Spleen (tissue), 7 donors: ENCODE results near the gene KRTAP10-1.

Experiments
- POLR2A ChIP-seq, 3 donors: fragments of 450-650 bp; IDR thresholded peaks; one replicate each; pipeline ENCODE4 v1.5.1; 2017; ENCODE audit warnings: antibody characterized with exemption in 3 of 3, mild to moderate bottlenecking in 1 of 3
- POLR2AphosphoS5 ChIP-seq, 3 donors: sonication (generic); formaldehyde crosslinking; IDR thresholded peaks; one replicate each; pipeline ENCODE4 v1.5.1; 2017; ENCODE audit warnings: antibody characterized with exemption in 3 of 3
- TF ChIP-seq, protein P1 (sequence below), 11 experiments: fragments of 200-600 bp in 7 of 11; fragments of 450-650 bp in 4 of 11; sonication (generic) in 4 of 11; IDR thresholded peaks in 8 of 11; conservative IDR thresholded peaks in 3 of 11; 1 replicate in 7 of 11; 2 replicates in 4 of 11; pipeline versions ENCODE4 v1.4.0 to v1.8.0; 2016 to 2021; ENCODE audit warnings: antibody characterized with exemption in 11 of 11, inconsistent platforms in 4 of 11, mild to moderate bottlenecking in 1 of 11
- donor health status: DM: no; HTN: no; CAD: no; lungs with moderate emphysema.
- donor health status: DM: no; HTN: no; CAD: no.
- donor health status: DM: no; HTN: no; CAD: no.

DNA sequence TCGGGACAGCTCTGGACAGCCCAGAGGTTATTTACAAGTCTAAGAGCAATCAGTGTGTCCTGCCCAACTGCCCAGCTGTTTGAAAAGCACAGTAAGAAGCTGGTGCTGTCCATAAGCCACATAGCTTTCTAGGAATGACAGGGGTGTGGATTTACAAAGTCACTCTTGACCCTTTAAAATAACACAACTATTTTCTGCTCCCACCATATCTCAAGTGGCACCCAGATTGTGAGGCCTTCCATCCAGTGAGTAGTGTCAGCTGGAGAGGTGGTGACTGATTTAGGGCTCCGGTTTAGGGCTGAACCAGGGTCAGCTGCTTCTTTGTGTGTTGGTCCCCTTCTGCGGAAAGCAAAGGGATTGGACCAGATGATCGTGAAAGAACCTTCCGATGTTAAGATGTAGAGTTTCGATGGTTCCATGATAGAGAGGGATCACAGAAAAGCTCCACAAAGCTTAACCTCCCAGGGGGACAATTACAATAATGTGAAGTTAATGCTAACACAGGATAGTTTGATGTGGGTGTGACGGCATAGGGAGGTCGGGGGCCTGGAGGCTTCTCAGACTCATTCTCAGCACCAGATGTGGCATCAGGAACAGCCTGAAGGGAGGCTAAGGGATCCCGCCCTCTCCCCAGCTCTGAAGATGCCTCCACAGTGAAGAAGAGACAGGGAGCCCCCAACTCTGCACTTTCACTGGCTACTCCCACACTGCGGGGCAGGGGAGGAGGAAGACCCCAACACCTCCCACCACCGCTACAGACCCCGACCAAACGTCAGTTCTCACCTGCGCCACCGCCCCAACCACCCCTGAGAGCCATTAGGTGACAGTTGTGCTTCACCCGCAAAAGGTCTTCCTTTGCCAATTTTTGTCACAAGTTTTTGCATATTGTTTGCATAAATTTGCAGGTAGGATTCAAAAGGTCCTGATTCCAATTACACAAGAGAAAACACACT, 44.1 kb downstream of the KRTAP10-1 start:
- TF ChIP-seq, protein P1, sequence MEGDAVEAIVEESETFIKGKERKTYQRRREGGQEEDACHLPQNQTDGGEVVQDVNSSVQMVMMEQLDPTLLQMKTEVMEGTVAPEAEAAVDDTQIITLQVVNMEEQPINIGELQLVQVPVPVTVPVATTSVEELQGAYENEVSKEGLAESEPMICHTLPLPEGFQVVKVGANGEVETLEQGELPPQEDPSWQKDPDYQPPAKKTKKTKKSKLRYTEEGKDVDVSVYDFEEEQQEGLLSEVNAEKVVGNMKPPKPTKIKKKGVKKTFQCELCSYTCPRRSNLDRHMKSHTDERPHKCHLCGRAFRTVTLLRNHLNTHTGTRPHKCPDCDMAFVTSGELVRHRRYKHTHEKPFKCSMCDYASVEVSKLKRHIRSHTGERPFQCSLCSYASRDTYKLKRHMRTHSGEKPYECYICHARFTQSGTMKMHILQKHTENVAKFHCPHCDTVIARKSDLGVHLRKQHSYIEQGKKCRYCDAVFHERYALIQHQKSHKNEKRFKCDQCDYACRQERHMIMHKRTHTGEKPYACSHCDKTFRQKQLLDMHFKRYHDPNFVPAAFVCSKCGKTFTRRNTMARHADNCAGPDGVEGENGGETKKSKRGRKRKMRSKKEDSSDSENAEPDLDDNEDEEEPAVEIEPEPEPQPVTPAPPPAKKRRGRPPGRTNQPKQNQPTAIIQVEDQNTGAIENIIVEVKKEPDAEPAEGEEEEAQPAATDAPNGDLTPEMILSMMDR (IDR thresholded peaks at IDR 0.05 in 8 of 11, conservative IDR thresholded peaks at IDR 0.05 in 3 of 11), result no peak
- no peak for TF ChIP-seq POLR2A (IDR thresholded peaks at IDR 0.05)
- no peak for TF ChIP-seq POLR2AphosphoS5 (IDR thresholded peaks at IDR 0.05)
